Lower leg skin (tissue), 4 donors: ENCODE results near the gene SFXN1. TPM values are rescaled to one million over a fixed set of nuclear protein-coding genes. Genes with fewer than 3 reads are reported as not detected.
A peak's percentile ranks its signal among the peaks of the same experiment; 100 is the strongest.

Source experiments
- DNase-seq, 2 donors: peaks; one replicate each; pipeline ENCODE4 v3.0.0-alpha.2; 2019; ENCODE audit warnings: low spot score in 2 of 2
- H3K4me3 ChIP-seq: fragments of 200-600 bp; sonication (generic); 2 replicates; pipeline ENCODE4 v1.5.1; 2017; ENCODE audit warnings: mild to moderate bottlenecking, low read depth; ENCODE audit not compliant: poor library complexity, severe bottlenecking
- POLR2A ChIP-seq, 2 donors: fragments of 450-650 bp; IDR thresholded peaks; one replicate each; pipeline ENCODE4 v1.6.1; 2016 to 2017; ENCODE audit warnings: antibody characterized with exemption in 2 of 2, mild to moderate bottlenecking in 1 of 2, moderate library complexity in 1 of 2
- WGBS, 2 donors: methylation state at CpG; one replicate each; pipeline ENCODE4 v1.1.5; 2018; 5-methylcytosine and 5-hydroxymethylcytosine counted together
- intact Hi-C: fragments of 100-400 bp; cut with DNase I; formaldehyde crosslinking; loops from one replicate; pipeline ENCODE4 v1.15.0; 2023; ENCODE audit warnings: low total_unique reads
- total RNA-seq, 4 donors: library from RNA; depleted of rRNA; stranded (reverse); fragments of >200 nt; gene quantifications; one replicate each; pipeline ENCODE4 v1.1.0, GENCODE V29; 2016
- TF ChIP-seq, protein P1 (sequence below), 3 donors: fragments of 450-650 bp; IDR thresholded peaks; one replicate each; pipeline ENCODE4 v1.5.1; 2016; ENCODE audit warnings: antibody characterized with exemption in 3 of 3, mild to moderate bottlenecking in 3 of 3, moderate library complexity in 2 of 3

SFXN1 gene, protein sequence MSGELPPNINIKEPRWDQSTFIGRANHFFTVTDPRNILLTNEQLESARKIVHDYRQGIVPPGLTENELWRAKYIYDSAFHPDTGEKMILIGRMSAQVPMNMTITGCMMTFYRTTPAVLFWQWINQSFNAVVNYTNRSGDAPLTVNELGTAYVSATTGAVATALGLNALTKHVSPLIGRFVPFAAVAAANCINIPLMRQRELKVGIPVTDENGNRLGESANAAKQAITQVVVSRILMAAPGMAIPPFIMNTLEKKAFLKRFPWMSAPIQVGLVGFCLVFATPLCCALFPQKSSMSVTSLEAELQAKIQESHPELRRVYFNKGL
- total RNA-seq, result 10 to 100 TPM; 15.0 to 35.8 (median 16.6) TPM

DNA sequence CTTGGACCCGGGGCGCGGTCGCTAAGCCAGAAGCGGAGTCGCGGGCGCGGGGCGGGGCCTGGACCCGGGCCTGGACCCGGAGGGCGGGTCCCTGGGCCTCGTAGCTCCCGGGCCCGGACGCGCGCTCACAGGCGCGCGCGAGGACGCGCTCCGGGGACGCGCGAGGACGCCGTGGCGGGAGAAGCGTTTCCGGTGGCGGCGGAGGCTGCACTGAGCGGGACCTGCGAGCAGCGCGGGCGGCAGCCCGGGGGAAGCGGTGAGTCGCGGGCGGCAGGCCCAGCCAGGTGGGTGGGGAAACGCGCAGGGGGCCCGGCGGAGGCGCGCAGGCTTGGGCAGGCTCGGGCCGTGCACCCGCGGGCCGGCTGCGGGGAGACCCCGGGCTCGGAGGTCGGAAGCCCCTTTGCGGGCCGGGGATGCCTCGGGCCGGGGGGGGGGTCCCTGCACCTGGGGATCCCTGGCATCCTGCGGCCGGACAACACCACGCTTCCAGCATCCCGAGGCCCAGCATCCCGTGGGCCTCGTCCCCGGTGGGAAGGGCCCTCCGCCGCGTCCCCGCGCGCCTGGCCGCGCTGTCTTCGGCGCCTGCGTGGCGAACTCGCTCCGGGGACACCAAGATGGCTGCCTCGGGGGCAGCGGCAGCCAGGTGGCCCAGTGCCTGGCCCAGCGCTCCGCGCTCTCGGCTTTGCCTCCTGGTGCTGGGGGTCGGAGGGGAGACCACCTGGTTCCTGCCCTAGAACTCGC is at the start of gene SFXN1:
Gene SFXN1 (plus strand): TSS at position 177 of the 741 bp plus-strand sequence. CDS start 13,544 bp downstream, outside the sequence.
- H3K4me3 ChIP-seq, result peak within 1 kb of the TSS; percentile 74
- intact Hi-C loops, result loop anchor here (5.0 kb wide), 1 partner anchor 1651 kb away; no protein-coding TSS in a partner anchor
- WGBS, 2 donors, result 1% methylated on average over 33 to 35 of the region's 94 CpGs
- DNase-seq, result peak; percentile 59 to 95
- TF ChIP-seq POLR2A (IDR thresholded peaks at IDR 0.05), result no peak
- TF ChIP-seq, protein P1, sequence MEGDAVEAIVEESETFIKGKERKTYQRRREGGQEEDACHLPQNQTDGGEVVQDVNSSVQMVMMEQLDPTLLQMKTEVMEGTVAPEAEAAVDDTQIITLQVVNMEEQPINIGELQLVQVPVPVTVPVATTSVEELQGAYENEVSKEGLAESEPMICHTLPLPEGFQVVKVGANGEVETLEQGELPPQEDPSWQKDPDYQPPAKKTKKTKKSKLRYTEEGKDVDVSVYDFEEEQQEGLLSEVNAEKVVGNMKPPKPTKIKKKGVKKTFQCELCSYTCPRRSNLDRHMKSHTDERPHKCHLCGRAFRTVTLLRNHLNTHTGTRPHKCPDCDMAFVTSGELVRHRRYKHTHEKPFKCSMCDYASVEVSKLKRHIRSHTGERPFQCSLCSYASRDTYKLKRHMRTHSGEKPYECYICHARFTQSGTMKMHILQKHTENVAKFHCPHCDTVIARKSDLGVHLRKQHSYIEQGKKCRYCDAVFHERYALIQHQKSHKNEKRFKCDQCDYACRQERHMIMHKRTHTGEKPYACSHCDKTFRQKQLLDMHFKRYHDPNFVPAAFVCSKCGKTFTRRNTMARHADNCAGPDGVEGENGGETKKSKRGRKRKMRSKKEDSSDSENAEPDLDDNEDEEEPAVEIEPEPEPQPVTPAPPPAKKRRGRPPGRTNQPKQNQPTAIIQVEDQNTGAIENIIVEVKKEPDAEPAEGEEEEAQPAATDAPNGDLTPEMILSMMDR (IDR thresholded peaks at IDR 0.05), result no peak

DNA sequence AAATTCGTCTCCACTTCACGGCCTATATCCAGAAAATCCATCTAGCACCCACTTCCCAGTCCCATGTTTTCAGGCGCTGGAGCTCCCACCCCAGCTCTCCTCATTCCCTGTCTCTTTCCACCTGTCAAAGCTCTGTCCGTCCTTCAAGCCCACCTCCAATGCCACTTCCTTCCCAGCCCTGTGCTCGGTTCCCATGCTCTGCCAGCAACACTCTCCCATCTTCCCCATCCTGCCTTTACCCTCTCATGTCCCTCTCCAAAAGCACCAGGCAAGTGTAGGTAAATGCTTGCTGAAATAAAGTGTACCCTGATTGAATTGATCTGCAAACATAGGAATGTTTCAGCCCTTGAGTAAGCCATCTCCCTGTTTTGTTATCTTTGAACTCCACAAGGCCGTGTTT is 43.6 kb upstream of the SFXN1 start:
- WGBS, 2 donors, result 70 to 83% methylated on average over 6 of the region's 6 CpGs
- intact Hi-C loops, result no loop called here
- TF ChIP-seq, protein P1 (IDR thresholded peaks at IDR 0.05), result no peak
- no peak for TF ChIP-seq POLR2A (IDR thresholded peaks at IDR 0.05)
- DNase-seq, result no peak
- no peak overlapping the region for H3K4me3 ChIP-seq

GRCh38 chr5:175436359-175436758 is 42.0 kb upstream of the SFXN1 start:
- intact Hi-C loops, result no loop called here
- no peak overlapping the region for H3K4me3 ChIP-seq
- 60 to 69% methylated on average over 8 of the region's 8 CpGs for WGBS, 2 donors
- no peak for DNase-seq
- TF ChIP-seq, protein P1 (IDR thresholded peaks at IDR 0.05), result no peak
- no peak for TF ChIP-seq POLR2A (IDR thresholded peaks at IDR 0.05)

- H3K4me3 ChIP-seq, result no peak overlapping the region
- 81 to 83% methylated on average over 3 of the region's 3 CpGs for WGBS, 2 donors
- no peak for DNase-seq
- intact Hi-C loops, result no loop called here
- TF ChIP-seq POLR2A (IDR thresholded peaks at IDR 0.05), result no peak
These were observed 40.0 kb upstream of the SFXN1 start for GRCh38 chr5:175438234-175438857.

- intact Hi-C loops, result loop anchor here (5.0 to 10.0 kb wide), 2 partner anchors 229 to 491 kb away; no protein-coding TSS in a partner anchor
- TF ChIP-seq, protein P1 (IDR thresholded peaks at IDR 0.05), result no peak
- TF ChIP-seq POLR2A (IDR thresholded peaks at IDR 0.05), result no peak
- DNase-seq, result no peak
- no peak overlapping the region for H3K4me3 ChIP-seq
- 18 to 20% methylated on average over 27 of the region's 29 CpGs for WGBS, 2 donors
These were observed 34.8 kb upstream of the SFXN1 start for GRCh38 chr5:175443514-175444059.
